Measurements from ENCODE around the gene SORBS1. TPM values are rescaled to one million over a fixed set of nuclear protein-coding genes. Genes with fewer than 3 reads are reported as not detected.

SORBS1 gene
- total and polyA plus RNA-seq, 2 donors (not counting 3 experiments of a cell fraction or from before 2014, with no cell fraction given), result 2.0 to 7.9 TPM

GRCh38 chr10:95407546-95407945 is 153.6 kb downstream of the SORBS1 start:
- no peak overlapping the region for H2AFZ ChIP-seq (ENCODE audit: low read depth, low read length)
- H3K9me3 ChIP-seq (replicated peaks; ENCODE audit: control insufficient read depth, insufficient read depth, low read length), result no peaks in the 10 kb centered on the region
- intact Hi-C loops (cut with micrococcal nuclease), result no loop called here
- DNase-seq (ENCODE audit: low read depth, low spot score), result no peak
- CTCF ChIA-PET, result no interaction called here
- H3K9ac ChIP-seq (replicated peaks; ENCODE audit: extremely low read depth, insufficient read depth, low read length), result no peak overlapping the region
- H3K36me3 ChIP-seq (ENCODE audit: control insufficient read depth in 2 of 2, extremely low read depth in 1 of 2, insufficient read depth in 2 of 2, low read length in 2 of 2), result no peaks in the 10 kb centered on the region
- FAIRE-seq, result no peak
- no peaks in the 10 kb centered on the region for H3K79me2 ChIP-seq (ENCODE audit: control insufficient read depth, insufficient read depth, low read length)
- no peaks in the 10 kb centered on the region for H4K20me1 ChIP-seq (replicated peaks; ENCODE audit: control insufficient read depth, extremely low read depth, insufficient read depth, low read length)
- H3K9me1 ChIP-seq (replicated peaks; ENCODE audit: control insufficient read depth, extremely low read depth, insufficient read depth, low read length), result no peaks in the 10 kb centered on the region
- no peak overlapping the region for H3K4me2 ChIP-seq (ENCODE audit: insufficient read depth, low read length)
- dilution Hi-C loops (cut with MboI; ENCODE audit: extremely low pct_ligation_motif_present, low sequenced_read_pairs), result loop anchor here (25.0 kb wide), 1 partner anchor 180 kb away; no protein-coding TSS in a partner anchor
- no peak overlapping the region for H3K4me3 ChIP-seq (replicated peaks in 1 of 3; ENCODE audit: insufficient read depth in 1 of 3, low read depth in 1 of 3, low read length in 3 of 3)
- H3K27ac ChIP-seq (ENCODE audit: insufficient read depth, low read depth, low read length), result no peak overlapping the region
- no peaks in the 10 kb centered on the region for H3K4me1 ChIP-seq (ENCODE audit: control insufficient read depth, extremely low read depth, insufficient read depth, low read length)
- H3K27me3 ChIP-seq (ENCODE audit: control insufficient read depth in 2 of 2, insufficient read depth in 2 of 2, low read length in 2 of 2), result no peaks in the 10 kb centered on the region
- TF ChIP-seq MYC (IDR thresholded peaks at IDR 0.05; ENCODE audit: low read depth, low read length) (no peak), POLR2AphosphoS5 (IDR thresholded peaks at IDR 0.05; ENCODE audit: insufficient read depth, low read depth, low read length) (no peak), JUN (IDR thresholded peaks at IDR 0.05; ENCODE audit: borderline replicate concordance, insufficient read depth, insufficient read length, low read depth) (no peak), CTCF (IDR thresholded peaks at IDR 0.05; ENCODE audit: extremely low read depth in 1 of 2, insufficient read depth in 1 of 2, low read depth in 1 of 2, low read length in 2 of 2) (no peak), GATA2 (IDR thresholded peaks at IDR 0.05; ENCODE audit: insufficient read depth, insufficient read length, low read depth, low read length) (no peak), EZH2 (IDR thresholded peaks at IDR 0.05; ENCODE audit: borderline replicate concordance, low read depth, low read length, severe bottlenecking) (no peak), FOS (IDR thresholded peaks at IDR 0.05; ENCODE audit: borderline replicate concordance, insufficient read depth, low read length) (no peak), MAX (IDR thresholded peaks at IDR 0.05; ENCODE audit: insufficient read depth, insufficient read length) (no peak), POLR2A (IDR thresholded peaks at IDR 0.05; ENCODE audit: low read depth, low read length) (no peak)
- BruUV-seq (replicated peaks), result no TSS peak
- POLR2A ChIA-PET, result no interaction called here

Measured in endothelial cell of umbilical vein (primary cell).